ENCODE measurements around the gene MCF2L2. TPM values are rescaled to one million over a fixed set of nuclear protein-coding genes. Genes with fewer than 3 reads are reported as not detected.

MCF2L2 gene
- total and polyA plus RNA-seq, 2 donors (not counting 3 experiments of a cell fraction or from before 2014, with no cell fraction given) = 0.15 to 1.1 TPM

DNA sequence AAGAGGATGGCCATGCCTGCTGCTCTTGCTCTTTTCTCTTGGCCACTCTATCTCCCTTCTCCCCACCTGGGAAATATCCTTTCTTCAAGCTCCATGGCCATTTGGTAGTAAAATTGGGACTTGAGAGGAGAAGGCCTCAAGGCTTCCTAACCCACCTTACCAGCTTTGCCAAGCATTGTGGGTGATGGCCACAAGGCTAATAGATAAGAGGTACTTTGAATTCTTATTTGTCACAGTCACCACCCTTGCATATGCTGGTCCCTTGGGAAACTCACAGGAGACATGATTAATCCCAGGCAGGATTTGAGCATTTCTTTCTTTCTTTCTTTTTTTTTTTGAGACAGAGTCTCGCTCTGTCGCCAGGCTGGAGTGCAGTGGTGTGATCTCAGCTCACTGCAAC, 138.2 kb downstream of the MCF2L2 start:
- Histone ChIP-seq H3K36me3 (ENCODE audit: control insufficient read depth in 2 of 2, extremely low read depth in 1 of 2, insufficient read depth in 2 of 2, low read length in 2 of 2) (no peaks in the 10 kb centered on the region), H3K4me1 (ENCODE audit: control insufficient read depth, extremely low read depth, insufficient read depth, low read length) (peaks cover 21% of the 10 kb centered on the region), H4K20me1 (replicated peaks; ENCODE audit: control insufficient read depth, extremely low read depth, insufficient read depth, low read length) (no peaks in the 10 kb centered on the region), H3K27ac (ENCODE audit: insufficient read depth, low read depth, low read length) (no peak overlapping the region), H3K79me2 (ENCODE audit: control insufficient read depth, insufficient read depth, low read length) (no peaks in the 10 kb centered on the region), H2AFZ (ENCODE audit: low read depth, low read length) (no peak overlapping the region), H3K9ac (replicated peaks; ENCODE audit: extremely low read depth, insufficient read depth, low read length) (no peak overlapping the region), H3K9me3 (replicated peaks; ENCODE audit: control insufficient read depth, insufficient read depth, low read length) (no peaks in the 10 kb centered on the region), H3K9me1 (replicated peaks; ENCODE audit: control insufficient read depth, extremely low read depth, insufficient read depth, low read length) (no peaks in the 10 kb centered on the region), H3K4me2 (ENCODE audit: insufficient read depth, low read length) (no peak overlapping the region), H3K4me3 (replicated peaks in 1 of 3; ENCODE audit: insufficient read depth in 1 of 3, low read depth in 1 of 3, low read length in 3 of 3) (no peak overlapping the region), H3K27me3 (ENCODE audit: control insufficient read depth in 2 of 2, insufficient read depth in 2 of 2, low read length in 2 of 2) (no peaks in the 10 kb centered on the region)
- CTCF ChIA-PET = interaction anchor here (1.2 to 1.3 kb wide), 2 partner anchors 104 to 106 kb away, joined by 3 read pairs; no protein-coding TSS in a partner anchor
- TF ChIP-seq MYC (IDR thresholded peaks at IDR 0.05; ENCODE audit: low read depth, low read length) = no peak
- TF ChIP-seq, protein P1, sequence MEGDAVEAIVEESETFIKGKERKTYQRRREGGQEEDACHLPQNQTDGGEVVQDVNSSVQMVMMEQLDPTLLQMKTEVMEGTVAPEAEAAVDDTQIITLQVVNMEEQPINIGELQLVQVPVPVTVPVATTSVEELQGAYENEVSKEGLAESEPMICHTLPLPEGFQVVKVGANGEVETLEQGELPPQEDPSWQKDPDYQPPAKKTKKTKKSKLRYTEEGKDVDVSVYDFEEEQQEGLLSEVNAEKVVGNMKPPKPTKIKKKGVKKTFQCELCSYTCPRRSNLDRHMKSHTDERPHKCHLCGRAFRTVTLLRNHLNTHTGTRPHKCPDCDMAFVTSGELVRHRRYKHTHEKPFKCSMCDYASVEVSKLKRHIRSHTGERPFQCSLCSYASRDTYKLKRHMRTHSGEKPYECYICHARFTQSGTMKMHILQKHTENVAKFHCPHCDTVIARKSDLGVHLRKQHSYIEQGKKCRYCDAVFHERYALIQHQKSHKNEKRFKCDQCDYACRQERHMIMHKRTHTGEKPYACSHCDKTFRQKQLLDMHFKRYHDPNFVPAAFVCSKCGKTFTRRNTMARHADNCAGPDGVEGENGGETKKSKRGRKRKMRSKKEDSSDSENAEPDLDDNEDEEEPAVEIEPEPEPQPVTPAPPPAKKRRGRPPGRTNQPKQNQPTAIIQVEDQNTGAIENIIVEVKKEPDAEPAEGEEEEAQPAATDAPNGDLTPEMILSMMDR (IDR thresholded peaks at IDR 0.05; ENCODE audit: extremely low read depth in 1 of 2, insufficient read depth in 1 of 2, low read depth in 1 of 2, low read length in 2 of 2) = no peak
- no peak for TF ChIP-seq JUN (IDR thresholded peaks at IDR 0.05; ENCODE audit: borderline replicate concordance, insufficient read depth, insufficient read length, low read depth)
- TF ChIP-seq, protein P2, sequence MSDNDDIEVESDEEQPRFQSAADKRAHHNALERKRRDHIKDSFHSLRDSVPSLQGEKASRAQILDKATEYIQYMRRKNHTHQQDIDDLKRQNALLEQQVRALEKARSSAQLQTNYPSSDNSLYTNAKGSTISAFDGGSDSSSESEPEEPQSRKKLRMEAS (IDR thresholded peaks at IDR 0.05; ENCODE audit: insufficient read depth, insufficient read length) = no peak
- TF ChIP-seq POLR2A (IDR thresholded peaks at IDR 0.05; ENCODE audit: low read depth, low read length) = no peak
- no peak for TF ChIP-seq EZH2 (IDR thresholded peaks at IDR 0.05; ENCODE audit: borderline replicate concordance, low read depth, low read length, severe bottlenecking)
- no peak for TF ChIP-seq POLR2AphosphoS5 (IDR thresholded peaks at IDR 0.05; ENCODE audit: insufficient read depth, low read depth, low read length)
- TF ChIP-seq FOS (IDR thresholded peaks at IDR 0.05; ENCODE audit: borderline replicate concordance, insufficient read depth, low read length) = no peak
- TF ChIP-seq GATA2 (IDR thresholded peaks at IDR 0.05; ENCODE audit: insufficient read depth, insufficient read length, low read depth, low read length) = no peak
- dilution Hi-C loops (cut with MboI; ENCODE audit: extremely low pct_ligation_motif_present, low sequenced_read_pairs) (no loop called here), intact Hi-C loops (cut with micrococcal nuclease) (no loop called here)
- FAIRE-seq (no peak), DNase-seq (ENCODE audit: low read depth, low spot score) (no peak)
- no TSS peak for BruUV-seq (replicated peaks)
- POLR2A ChIA-PET = no interaction called here
